Gastroesophageal sphincter (tissue), 4 donors: Measurements from ENCODE around the gene CAMK1D. TPM values are rescaled to one million over a fixed set of nuclear protein-coding genes. Genes with fewer than 3 reads are reported as not detected.

ENCODE experiments used
- ATAC-seq: fragments of 150-250 bp; one replicate; pipeline ENCODE4 v1.9.1; 2016; ENCODE audit warnings: mild to moderate bottlenecking, moderate library complexity
- H3K27ac ChIP-seq, 4 donors: fragments of 200-600 bp; sonication (generic) in 3 of 4; 1 replicate in 3 of 4; 2 replicates in 1 of 4; pipeline ENCODE4 v1.5.1; 2016 to 2019
- H3K27me3 ChIP-seq: fragments of 200-600 bp; sonication (generic); one replicate; pipeline ENCODE4 v1.5.1; 2019
- H3K36me3 ChIP-seq, 2 donors: fragments of 200-600 bp; sonication (generic); one replicate each; pipeline ENCODE4 v1.5.1; 2019; ENCODE audit warnings: control low read depth in 1 of 2
- H3K4me1 ChIP-seq, 3 donors: fragments of 200-600 bp; sonication (generic); 1 replicate in 2 of 3; 2 replicates in 1 of 3; pipeline ENCODE4 v1.5.1; 2016 to 2019; ENCODE audit warnings: control low read depth in 2 of 3
- H3K4me3 ChIP-seq, 2 donors: fragments of 200-600 bp; sonication (generic); one replicate each; pipeline ENCODE4 v1.5.1; 2019; ENCODE audit warnings: mild to moderate bottlenecking in 1 of 2, moderate library complexity in 1 of 2
- H3K9me3 ChIP-seq, 3 donors: fragments of 200-600 bp; sonication (generic); one replicate each; pipeline ENCODE4 v1.5.1; 2017 to 2019; ENCODE audit warnings: control low read depth in 2 of 3
- CTCF ChIP-seq, 4 experiments: fragments of 200-600 bp in 2 of 4; fragments of 450-650 bp in 2 of 4; sonication (generic) in 1 of 4; IDR thresholded peaks; one replicate each; pipeline ENCODE4 v1.5.1; 2017 to 2019; ENCODE audit warnings: antibody characterized with exemption in 4 of 4, mild to moderate bottlenecking in 2 of 4, moderate library complexity in 2 of 4
- EP300 ChIP-seq: sonication (generic); formaldehyde crosslinking; IDR thresholded peaks from one replicate; pipeline ENCODE4 v1.6.1; 2017; ENCODE audit warnings: antibody characterized with exemption, mild to moderate bottlenecking
- POLR2A ChIP-seq, 2 donors: fragments of 450-650 bp; IDR thresholded peaks; one replicate each; pipeline ENCODE4 v1.6.1; 2017; ENCODE audit warnings: antibody characterized with exemption in 2 of 2, mild to moderate bottlenecking in 2 of 2, moderate library complexity in 1 of 2
- POLR2AphosphoS5 ChIP-seq: sonication (generic); formaldehyde crosslinking; IDR thresholded peaks from one replicate; pipeline ENCODE4 v1.6.1; 2017; ENCODE audit warnings: antibody characterized with exemption
- WGBS, 2 donors: methylation state at CpG; one replicate each; pipeline ENCODE4 v1.1.5; 2018; ENCODE audit warnings: low coverage in 1 of 2; 5-methylcytosine and 5-hydroxymethylcytosine counted together
- total RNA-seq, 4 donors: library from RNA; depleted of rRNA; stranded (reverse); fragments of >200 nt; gene quantifications; one replicate each; pipeline ENCODE4 v1.1.0, GENCODE V29; 2016

The CAMK1D gene
- total RNA-seq, 4 donors from 2014 or later = 11.6 to 18.3 (median 15.3) TPM

GRCh38 chr10:12417331-12417730 lies 68.0 kb downstream of the CAMK1D start:
- TF ChIP-seq POLR2AphosphoS5 (no peak), CTCF (IDR thresholded peaks at IDR 0.05) (no peak), POLR2A (IDR thresholded peaks at IDR 0.05) (no peak), EP300 (no peak)
- H3K9me3 ChIP-seq = no peaks in the 10 kb centered on the region
- ATAC-seq = no peak
- H3K4me3 ChIP-seq = no peak overlapping the region
- WGBS, 2 donors = 53 to 70% methylated on average over 3 to 5 of the region's 6 CpGs
- peaks cover 0 to 67% (median 8%) of the 10 kb centered on the region in 3 donors for H3K4me1 ChIP-seq
- peak overlapping the region in 3 of 4 donors; percentile 8 to 68 (median 50) for H3K27ac ChIP-seq
- no peaks in the 10 kb centered on the region for H3K27me3 ChIP-seq
- H3K36me3 ChIP-seq = no peaks in the 10 kb centered on the region

- no peak overlapping the region for H3K4me3 ChIP-seq
- ATAC-seq = peak; percentile 86
- TF ChIP-seq POLR2A (IDR thresholded peaks at IDR 0.05) = no peak
- peak; percentile 33 for TF ChIP-seq POLR2AphosphoS5
- no peaks in the 10 kb centered on the region for H3K36me3 ChIP-seq
- peaks cover 0 to 67% (median 8%) of the 10 kb centered on the region in 3 donors for H3K4me1 ChIP-seq
- no peaks in the 10 kb centered on the region for H3K9me3 ChIP-seq
- peak overlapping the region in 3 of 4 donors; percentile 8 to 68 (median 64) for H3K27ac ChIP-seq
- WGBS, 2 donors = 40 to 83% methylated on average over 1 to 2 of the region's 7 CpGs
- H3K27me3 ChIP-seq = no peaks in the 10 kb centered on the region
Observed at GRCh38 chr10:12418000-12418399, 68.7 kb downstream of the CAMK1D start.

GRCh38 chr10:12418725-12419261 lies 69.4 kb downstream of the CAMK1D start:
- peaks cover 0 to 65% (median 8%) of the 10 kb centered on the region in 3 donors for H3K4me1 ChIP-seq
- ATAC-seq = no peak
- peak overlapping the region in 3 of 4 donors; percentile 57 to 68 (median 64) for H3K27ac ChIP-seq

GRCh38 chr10:12419262-12419847 lies 70.0 kb downstream of the CAMK1D start:
- no peak overlapping the region for H3K4me3 ChIP-seq
- H3K27me3 ChIP-seq = no peaks in the 10 kb centered on the region
- H3K27ac ChIP-seq = peak overlapping the region in 2 of 4 donors; percentile 64 to 68
- peak; percentile 77 for ATAC-seq
- TF ChIP-seq CTCF (IDR thresholded peaks at IDR 0.05) (no peak), POLR2AphosphoS5 (peak; percentile 83)
- peaks cover 0 to 60% (median 8%) of the 10 kb centered on the region in 3 donors for H3K4me1 ChIP-seq
- no peaks in the 10 kb centered on the region for H3K9me3 ChIP-seq
- no peaks in the 10 kb centered on the region for H3K36me3 ChIP-seq
- WGBS, 2 donors = 4 to 29% methylated on average over 9 of the region's 9 CpGs

More at GRCh38 chr10:12418725-12419261, 69.4 kb downstream of the CAMK1D start:
- Histone ChIP-seq H3K9me3 (no peaks in the 10 kb centered on the region), H3K27me3 (no peaks in the 10 kb centered on the region), H3K4me3 (no peak overlapping the region), H3K36me3 (no peaks in the 10 kb centered on the region)
- WGBS, 2 donors = 33 to 79% methylated on average over 1 to 5 of the region's 13 CpGs
- no peak for TF ChIP-seq EP300
- no peak for TF ChIP-seq CTCF (IDR thresholded peaks at IDR 0.05)
- no peak for TF ChIP-seq POLR2AphosphoS5
- no peak for TF ChIP-seq POLR2A (IDR thresholded peaks at IDR 0.05)

GRCh38 chr10:12420530-12421120 lies 71.3 kb downstream of the CAMK1D start:
- no peak for TF ChIP-seq POLR2A (IDR thresholded peaks at IDR 0.05)
- no peak for TF ChIP-seq EP300
- TF ChIP-seq POLR2AphosphoS5 = no peak
- no peak for TF ChIP-seq CTCF (IDR thresholded peaks at IDR 0.05)
- H3K9me3 ChIP-seq = no peaks in the 10 kb centered on the region
- no peaks in the 10 kb centered on the region for H3K36me3 ChIP-seq
- H3K4me3 ChIP-seq = no peak overlapping the region
- ATAC-seq = no peak
- 95 to 97% methylated on average over 7 of the region's 7 CpGs for WGBS, 2 donors
- peak overlapping the region in 1 of 4 donors; percentile 68 for H3K27ac ChIP-seq
- H3K4me1 ChIP-seq = peaks cover 0 to 57% (median 8%) of the 10 kb centered on the region in 3 donors
- H3K27me3 ChIP-seq = no peaks in the 10 kb centered on the region
